Caco-2 (cell line): Measurements from ENCODE around the gene ERO1B. TPM values are rescaled to one million over a fixed set of nuclear protein-coding genes. Genes with fewer than 3 reads are reported as not detected.

Experiments used
- BruUV-seq: library from RNA; stranded (reverse); fragments of 400-500 nt; replicated peaks from 2 replicates; lab custom pipeline; 2021; lab: Mats Ljungman, UMichigan
- CTCF ChIA-PET: fragments of 300-600 bp; sonication (Branson Sonifier 250); formaldehyde crosslinking; loops from one replicate; lab custom pipeline; 2022; ENCODE audit warnings: antibody characterized with exemption; lab: Charles Lee
- POLR2A ChIA-PET: fragments of 300-600 bp; sonication (Branson Sonifier 250); formaldehyde crosslinking; loops from one replicate; lab custom pipeline; 2022; ENCODE audit warnings: antibody characterized with exemption; lab: Charles Lee
- DNase-seq, 2 experiments: peaks; one replicate each; pipeline versions ENCODE4 v3.0.0 to v3.0.0-alpha.2; 2020 to 2022
- H3K27me3 ChIP-seq: replicated peaks from 2 replicates; pipeline ENCODE4 v1.6.0; 2011; ENCODE audit warnings: low read length; ENCODE audit not compliant: control insufficient read depth, insufficient read depth
- H3K36me3 ChIP-seq: 2 replicates; pipeline ENCODE4 v1.5.1; 2011; ENCODE audit warnings: low read length; ENCODE audit not compliant: control insufficient read depth, insufficient read depth
- H3K4me1 ChIP-seq: fragments of 250-450 bp; sonication (Bioruptor Pico); 2 replicates; pipeline ENCODE4 v1.5.1; 2020; ENCODE audit warnings: mild to moderate bottlenecking
- H3K4me3 ChIP-seq: 2 replicates; pipeline ENCODE4 v1.5.1; 2011; ENCODE audit warnings: low read depth, mild to moderate bottlenecking, control low read depth, low read length
- H3K9me3 ChIP-seq: fragments of 250-450 bp; sonication (Bioruptor Pico); 2 replicates; pipeline ENCODE4 v1.5.1; 2020; ENCODE audit warnings: mild to moderate bottlenecking, moderate library complexity
- H3K27ac Mint-ChIP-seq: one replicate; pipeline ENCODE4 v1.8.0; 2022; ENCODE audit warnings: mixed read lengths; ENCODE audit not compliant: unreplicated experiment
- H3K27me3 Mint-ChIP-seq: one replicate; pipeline ENCODE4 v1.8.0; 2022; ENCODE audit warnings: mixed read lengths; ENCODE audit not compliant: insufficient read depth, unreplicated experiment
- H3K36me3 Mint-ChIP-seq: one replicate; pipeline ENCODE4 v1.8.0; 2022; ENCODE audit warnings: mild to moderate bottlenecking, mixed read lengths; ENCODE audit not compliant: insufficient read depth, unreplicated experiment
- H3K4me1 Mint-ChIP-seq: one replicate; pipeline ENCODE4 v1.8.0; 2022; ENCODE audit warnings: low read depth, mixed read lengths; ENCODE audit not compliant: unreplicated experiment
- H3K4me3 Mint-ChIP-seq: one replicate; pipeline ENCODE4 v1.8.0; 2022; ENCODE audit warnings: mild to moderate bottlenecking, moderate library complexity, mixed read lengths; ENCODE audit not compliant: unreplicated experiment
- H3K9me3 Mint-ChIP-seq: one replicate; pipeline ENCODE4 v1.8.0; 2022; ENCODE audit warnings: mixed read lengths; ENCODE audit not compliant: unreplicated experiment
- CTCF ChIP-seq, 2 experiments: fragments of 200-600 bp in 1 of 2; IDR thresholded peaks; 1 replicate in 1 of 2; 2 replicates in 1 of 2; pipeline versions ENCODE4 v1.5.1 to v1.8.0; 2011 to 2022; ENCODE audit warnings: antibody characterized with exemption in 1 of 2, control low read depth in 1 of 2, inconsistent platforms in 1 of 2, low read depth in 1 of 2, low read length in 1 of 2, mild to moderate bottlenecking in 1 of 2, moderate library complexity in 1 of 2; ENCODE audit not compliant: insufficient read depth in 1 of 2, severe bottlenecking in 1 of 2, unreplicated experiment in 1 of 2
- intact Hi-C: fragments of 100-400 bp; cut with micrococcal nuclease; formaldehyde crosslinking; loops from one replicate; pipeline ENCODE4 v1.10.0; 2022; ENCODE audit not compliant: unreplicated experiment
- total RNA-seq: library from RNA; stranded (reverse); gene quantifications from 2 replicates; pipeline ENCODE4 v1.2.3, GENCODE V29; 2022

ERO1B gene
- total RNA-seq, 1 experiment from 2014 or later: 2.6 TPM

- H3K4me3 Mint-ChIP-seq: no peak overlapping the region
- Histone ChIP-seq H3K27me3 (no peaks in the 10 kb centered on the region), H3K9me3 (no peaks in the 10 kb centered on the region), H3K4me1 (no peaks in the 10 kb centered on the region), H3K4me3 (no peak overlapping the region), H3K36me3 (no peaks in the 10 kb centered on the region)
- no peaks in the 10 kb centered on the region for H3K27me3 Mint-ChIP-seq
- H3K36me3 Mint-ChIP-seq: no peaks in the 10 kb centered on the region
- no peak overlapping the region for H3K27ac Mint-ChIP-seq
- intact Hi-C loops: no loop called here
- no peaks in the 10 kb centered on the region for H3K9me3 Mint-ChIP-seq
- CTCF ChIA-PET: no interaction called here
- POLR2A ChIA-PET: no interaction called here
- no peak for TF ChIP-seq CTCF (IDR thresholded peaks at IDR 0.05; ENCODE audit: insufficient read depth in 1 of 2, low read depth in 1 of 2, low read length in 1 of 2, severe bottlenecking in 1 of 2, unreplicated experiment in 1 of 2)
- no peaks in the 10 kb centered on the region for H3K4me1 Mint-ChIP-seq
- no peak for DNase-seq
- no TSS peak for BruUV-seq
Measured at GRCh38 chr1:236211815-236212214, 69.9 kb downstream of the ERO1B start.

GRCh38 chr1:236209713-236210112 lies 72.0 kb downstream of the ERO1B start:
- Histone ChIP-seq H3K4me1 (no peaks in the 10 kb centered on the region), H3K27me3 (no peaks in the 10 kb centered on the region), H3K4me3 (no peak overlapping the region), H3K9me3 (no peaks in the 10 kb centered on the region), H3K36me3 (no peaks in the 10 kb centered on the region)
- Mint-ChIP-seq H3K27ac (no peak overlapping the region), H3K36me3 (no peaks in the 10 kb centered on the region), H3K4me1 (no peaks in the 10 kb centered on the region), H3K9me3 (no peaks in the 10 kb centered on the region), H3K27me3 (no peaks in the 10 kb centered on the region), H3K4me3 (no peak overlapping the region)
- ChIA-PET CTCF (no interaction called here), POLR2A (no interaction called here)
- DNase-seq: no peak
- no peak for TF ChIP-seq CTCF (IDR thresholded peaks at IDR 0.05; ENCODE audit: insufficient read depth in 1 of 2, low read depth in 1 of 2, low read length in 1 of 2, severe bottlenecking in 1 of 2, unreplicated experiment in 1 of 2)
- no TSS peak for BruUV-seq
- intact Hi-C loops: no loop called here

- Mint-ChIP-seq H3K4me3 (no peak overlapping the region), H3K4me1 (no peaks in the 10 kb centered on the region), H3K27me3 (no peaks in the 10 kb centered on the region), H3K9me3 (no peaks in the 10 kb centered on the region), H3K36me3 (no peaks in the 10 kb centered on the region), H3K27ac (no peak overlapping the region)
- no peak overlapping the region for H3K4me3 ChIP-seq
- no TSS peak for BruUV-seq
- ChIA-PET CTCF (no interaction called here), POLR2A (no interaction called here)
- H3K9me3 ChIP-seq: no peaks in the 10 kb centered on the region
- no peaks in the 10 kb centered on the region for H3K36me3 ChIP-seq
- DNase-seq: no peak
- no peak for TF ChIP-seq CTCF (IDR thresholded peaks at IDR 0.05; ENCODE audit: insufficient read depth in 1 of 2, low read depth in 1 of 2, low read length in 1 of 2, severe bottlenecking in 1 of 2, unreplicated experiment in 1 of 2)
- no peaks in the 10 kb centered on the region for H3K4me1 ChIP-seq
- intact Hi-C loops: no loop called here
- H3K27me3 ChIP-seq: no peaks in the 10 kb centered on the region
Measured at GRCh38 chr1:236209185-236209584, 72.6 kb downstream of the ERO1B start.
